CD14-positive monocyte (primary cell): ENCODE measurements around the gene NTN5. TPM values are rescaled to one million over a fixed set of nuclear protein-coding genes. Genes with fewer than 3 reads are reported as not detected.

Experiments
- DNase-seq, 3 donors: peaks; one replicate each; pipeline ENCODE4 v3.0.0-alpha.2; 2011 to 2022
- H2AFZ ChIP-seq: 2 replicates; pipeline ENCODE4 v1.6.0; 2012; ENCODE audit warnings: mild to moderate bottlenecking, low read depth, low read length, inconsistent platforms; ENCODE audit not compliant: insufficient read depth, poor library complexity, severe bottlenecking
- H3K27ac ChIP-seq, 2 donors: 1 replicate in 1 of 2; 2 replicates in 1 of 2; pipeline ENCODE4 v1.5.1; 2012 to 2013; ENCODE audit warnings: low read length in 2 of 2, control low read depth in 1 of 2, inconsistent platforms in 1 of 2, low read depth in 1 of 2, mild to moderate bottlenecking in 1 of 2
- H3K27me3 ChIP-seq, 2 donors: one replicate each; pipeline versions ENCODE4 v1.6.0 to v1.6.1; 2011 to 2013; ENCODE audit warnings: low read length in 2 of 2; ENCODE audit not compliant: control insufficient read depth in 2 of 2, insufficient read depth in 2 of 2
- H3K36me3 ChIP-seq, 2 donors: replicated peaks in 1 of 2; 1 replicate in 1 of 2; 2 replicates in 1 of 2; pipeline versions ENCODE4 v1.5.1 to v1.6.1; 2012 to 2013; ENCODE audit warnings: low read length in 2 of 2, control low read depth in 1 of 2, inconsistent platforms in 1 of 2, mild to moderate bottlenecking in 1 of 2; ENCODE audit not compliant: insufficient read depth in 2 of 2, control insufficient read depth in 1 of 2
- H3K4me1 ChIP-seq, 2 donors: 1 replicate in 1 of 2; 2 replicates in 1 of 2; pipeline versions ENCODE4 v1.5.1 to v1.6.1; 2012 to 2013; ENCODE audit warnings: low read length in 2 of 2, control low read depth in 1 of 2, inconsistent platforms in 1 of 2, mild to moderate bottlenecking in 1 of 2, moderate library complexity in 1 of 2; ENCODE audit not compliant: insufficient read depth in 2 of 2, control insufficient read depth in 1 of 2
- H3K4me2 ChIP-seq: replicated peaks from 2 replicates; pipeline ENCODE3; 2012; ENCODE audit warnings: low read length, moderate library complexity, mild to moderate bottlenecking; ENCODE audit not compliant: poor library complexity, severe bottlenecking; ENCODE audit errors: extremely low read depth
- H3K4me3 ChIP-seq, 3 experiments: fragments of 200-600 bp in 1 of 3; sonication (generic) in 1 of 3; replicated peaks in 1 of 3; 1 replicate in 2 of 3; 2 replicates in 1 of 3; pipeline ENCODE4 v1.5.1; 2011 to 2013; ENCODE audit warnings: low read length in 3 of 3, mild to moderate bottlenecking in 3 of 3, control low read depth in 2 of 3, low read depth in 2 of 3, inconsistent platforms in 1 of 3, moderate library complexity in 1 of 3
- H3K79me2 ChIP-seq: 2 replicates; pipeline ENCODE4 v1.6.0; 2012; ENCODE audit warnings: mild to moderate bottlenecking, control low read depth, inconsistent platforms, low read length, moderate library complexity; ENCODE audit not compliant: insufficient read depth
- H3K9ac ChIP-seq: 2 replicates; pipeline ENCODE4 v1.6.0; 2017; ENCODE audit warnings: low read length, mild to moderate bottlenecking; ENCODE audit not compliant: insufficient read depth, poor library complexity, severe bottlenecking
- H3K9me3 ChIP-seq, 2 donors: replicated peaks in 1 of 2; 1 replicate in 1 of 2; 2 replicates in 1 of 2; pipeline versions ENCODE4 v1.5.1 to v1.6.1; 2012 to 2013; ENCODE audit warnings: low read length in 2 of 2, control low read depth in 1 of 2; ENCODE audit not compliant: control insufficient read depth in 1 of 2, insufficient read depth in 1 of 2
- H4K20me1 ChIP-seq: 2 replicates; pipeline ENCODE4 v1.6.0; 2012; ENCODE audit warnings: mild to moderate bottlenecking, low read length, control low read depth, moderate library complexity; ENCODE audit not compliant: insufficient read depth
- H3K27ac Mint-ChIP-seq, 7 donors: one replicate each; pipeline ENCODE4 v1.8.0; 2020; ENCODE audit warnings: mild to moderate bottlenecking in 7 of 7, mixed read lengths in 7 of 7, moderate library complexity in 6 of 7, inconsistent platforms in 2 of 7
- H3K27me3 Mint-ChIP-seq, 3 donors: one replicate each; pipeline ENCODE4 v1.8.0; 2021 to 2022; ENCODE audit warnings: low read depth in 3 of 3, mild to moderate bottlenecking in 3 of 3, mixed read lengths in 3 of 3, moderate library complexity in 3 of 3, inconsistent platforms in 1 of 3
- H3K36me3 Mint-ChIP-seq, 2 donors: one replicate each; pipeline ENCODE4 v1.8.0; 2020; ENCODE audit warnings: mixed read lengths in 2 of 2, inconsistent platforms in 1 of 2, mild to moderate bottlenecking in 1 of 2
- H3K4me1 Mint-ChIP-seq: one replicate; pipeline ENCODE4 v1.8.0; 2020; ENCODE audit warnings: mild to moderate bottlenecking, mixed read lengths
- H3K4me3 Mint-ChIP-seq, 2 donors: one replicate each; pipeline ENCODE4 v1.8.0; 2020; ENCODE audit warnings: mild to moderate bottlenecking in 2 of 2, mixed read lengths in 2 of 2, moderate library complexity in 1 of 2
- H3K9me3 Mint-ChIP-seq, 7 donors: one replicate each; pipeline ENCODE4 v1.8.0; 2020 to 2022; ENCODE audit warnings: mixed read lengths in 7 of 7, mild to moderate bottlenecking in 6 of 7, moderate library complexity in 6 of 7, inconsistent platforms in 2 of 7
- CTCF ChIP-seq: fragments of 200-600 bp; IDR thresholded peaks from one replicate; pipeline ENCODE4 v1.8.0; 2022; ENCODE audit warnings: antibody characterized with exemption, mild to moderate bottlenecking
- WGBS: methylation state at CpG from one replicate; pipeline ENCODE4 v1.1.5; 2013; ENCODE audit warnings: missing lambda C conversion rate; ENCODE audit not compliant: insufficient coverage; 5-methylcytosine and 5-hydroxymethylcytosine counted together
- intact Hi-C, 2 donors: fragments of 100-400 bp; cut with micrococcal nuclease; formaldehyde crosslinking; loops; one replicate each; pipeline versions ENCODE4 v1.15.0 to v1.15.1; 2023
- polyA plus RNA-seq, 3 donors: library from polyadenylated mRNA; depleted of rRNA in 1 of 3; unstranded in 2 of 3; stranded (reverse) in 1 of 3; fragments of 300-500 nt in 2 of 3; fragments of >200 nt in 1 of 3; fragmentation: Illumina TruSeq in 2 of 3; gene quantifications; 1 replicate in 2 of 3; 2 replicates in 1 of 3; pipeline ENCODE4 v1.2.3, GENCODE V29; 2012 to 2021

Gene NTN5
- polyA plus RNA-seq, 3 donors: 0.44 TPM; not detected in 2

GRCh38 chr19:48683349-48683748 lies 10.5 kb upstream of the NTN5 start:
- peak in 2 of 3 donors; percentile 7 to 30 for DNase-seq
- Histone ChIP-seq H3K36me3 (no peaks in the 10 kb centered on the region), H3K79me2 (no peaks in the 10 kb centered on the region), H3K4me2 (no peak overlapping the region), H3K27me3 (no peaks in the 10 kb centered on the region), H3K4me1 (no peaks in the 10 kb centered on the region), H4K20me1 (no peaks in the 10 kb centered on the region), H3K27ac (no peak overlapping the region), H3K9ac (no peak overlapping the region), H2AFZ (peak overlapping the region; percentile 56), H3K4me3 (peak overlapping the region in 1 of 3 experiments; percentile 26), H3K9me3 (no peaks in the 10 kb centered on the region)
- 77% methylated on average over 6 of the region's 11 CpGs for WGBS
- no peak for TF ChIP-seq CTCF
- no peaks in the 10 kb centered on the region for H3K36me3 Mint-ChIP-seq
- H3K27me3 Mint-ChIP-seq: peaks cover 3 to 9% (median 7%) of the 10 kb centered on the region in 3 donors
- intact Hi-C loops: no loop called here
- H3K4me1 Mint-ChIP-seq: peaks cover 13% of the 10 kb centered on the region
- H3K27ac Mint-ChIP-seq: peak overlapping the region in 1 of 7 donors; percentile 35
- peaks cover 0 to 3% (median 0%) of the 10 kb centered on the region in 7 donors for H3K9me3 Mint-ChIP-seq
- H3K4me3 Mint-ChIP-seq: peak overlapping the region; percentile 40 to 48

DNA sequence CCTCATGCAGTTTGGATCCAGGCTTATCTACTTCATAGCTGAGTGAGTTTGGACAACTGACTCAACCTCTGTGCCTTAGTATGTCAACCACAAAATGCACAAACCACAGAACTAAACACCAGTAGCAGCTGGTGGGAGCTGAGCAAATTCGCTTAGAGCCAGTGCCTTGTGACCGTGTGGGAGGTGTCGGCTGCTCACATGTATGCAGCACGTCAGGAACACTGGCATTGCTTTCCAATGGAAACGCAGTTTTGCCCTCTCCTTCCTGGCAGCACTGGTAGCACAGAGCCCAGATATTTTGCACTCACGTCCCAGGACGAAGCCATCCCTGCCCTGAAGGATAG lies 8.3 kb upstream of the NTN5 start:
- peaks cover 13% of the 10 kb centered on the region for H3K4me1 Mint-ChIP-seq
- H3K4me2 ChIP-seq: no peak overlapping the region
- H3K36me3 ChIP-seq: no peaks in the 10 kb centered on the region
- no peaks in the 10 kb centered on the region for H3K9me3 ChIP-seq
- H3K79me2 ChIP-seq: no peaks in the 10 kb centered on the region
- no peaks in the 10 kb centered on the region for H3K9me3 Mint-ChIP-seq
- H3K27me3 ChIP-seq: no peaks in the 10 kb centered on the region
- DNase-seq: no peak
- no peak overlapping the region for H3K4me3 Mint-ChIP-seq
- no peaks in the 10 kb centered on the region for H3K4me1 ChIP-seq
- H3K9ac ChIP-seq: no peak overlapping the region
- no peak overlapping the region for H3K27ac ChIP-seq
- no peaks in the 10 kb centered on the region for H4K20me1 ChIP-seq
- H3K4me3 ChIP-seq: no peak overlapping the region
- no peaks in the 10 kb centered on the region for H3K36me3 Mint-ChIP-seq
- no peak overlapping the region for H3K27ac Mint-ChIP-seq
- intact Hi-C loops: no loop called here
- peaks cover 1 to 10% (median 4%) of the 10 kb centered on the region in 3 donors for H3K27me3 Mint-ChIP-seq
- 76% methylated on average over 6 of the region's 7 CpGs for WGBS
- H2AFZ ChIP-seq: no peak overlapping the region
- no peak for TF ChIP-seq CTCF
